Measurements from ENCODE around the gene MAN1A2. TPM values are rescaled to one million over a fixed set of nuclear protein-coding genes. Genes with fewer than 3 reads are reported as not detected.

MAN1A2 gene
- polyA plus RNA-seq, 3 donors, result 4.0 to 10.5 (median 7.2) TPM

DNA sequence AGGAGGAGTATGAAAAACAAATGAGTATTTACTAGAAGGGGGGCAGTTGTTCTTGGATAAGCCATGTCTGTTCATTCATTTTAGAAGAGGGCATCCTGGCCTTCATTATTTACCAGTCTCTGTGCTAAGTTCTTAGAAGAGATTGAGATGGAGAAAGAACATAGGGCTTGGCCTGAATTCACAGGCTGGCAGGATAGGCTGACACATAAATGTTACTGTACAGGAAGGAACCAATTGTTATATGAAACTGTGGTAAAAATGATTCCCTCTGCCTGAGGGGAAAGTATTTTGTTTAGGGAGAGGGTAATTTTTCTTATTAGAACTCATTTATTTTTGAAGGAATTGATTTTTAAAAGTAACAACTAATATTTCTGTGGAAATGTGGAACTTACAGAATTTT is 99.5 kb downstream of the MAN1A2 start:
- Histone ChIP-seq H4K20me1 (ENCODE audit: insufficient read depth, low read length) (no peaks in the 10 kb centered on the region), H3K36me3 (replicated peaks in 1 of 2; ENCODE audit: control insufficient read depth in 1 of 2, insufficient read depth in 2 of 2, low read length in 2 of 2) (peaks cover 13 to 57% of the 10 kb centered on the region in 2 donors), H3K79me2 (ENCODE audit: insufficient read depth, low read length) (no peaks in the 10 kb centered on the region), H3K4me2 (replicated peaks; ENCODE audit: extremely low read depth, low read length, poor library complexity, severe bottlenecking) (no peak overlapping the region), H3K9me3 (replicated peaks in 1 of 2; ENCODE audit: control insufficient read depth in 1 of 2, insufficient read depth in 1 of 2, low read length in 2 of 2) (no peaks in the 10 kb centered on the region), H3K4me1 (ENCODE audit: control insufficient read depth in 1 of 2, insufficient read depth in 2 of 2, low read length in 2 of 2) (no peaks in the 10 kb centered on the region), H3K9ac (ENCODE audit: insufficient read depth, low read length, poor library complexity, severe bottlenecking) (no peak overlapping the region), H2AFZ (ENCODE audit: insufficient read depth, low read depth, low read length, poor library complexity, severe bottlenecking) (no peak overlapping the region), H3K4me3 (replicated peaks in 1 of 3; ENCODE audit: low read depth in 2 of 3, low read length in 3 of 3) (no peak overlapping the region), H3K27me3 (ENCODE audit: control insufficient read depth in 2 of 2, insufficient read depth in 2 of 2, low read length in 2 of 2) (no peaks in the 10 kb centered on the region), H3K27ac (ENCODE audit: low read depth in 1 of 2, low read length in 2 of 2) (no peak overlapping the region)
- intact Hi-C loops (cut with micrococcal nuclease), result no loop called here
- no peak overlapping the region for H3K4me3 Mint-ChIP-seq
- no peaks in the 10 kb centered on the region for H3K4me1 Mint-ChIP-seq
- H3K27ac Mint-ChIP-seq, result no peak overlapping the region
- no peak for DNase-seq
- TF ChIP-seq CTCF (IDR thresholded peaks at IDR 0.05), result no peak
- H3K36me3 Mint-ChIP-seq, result peaks cover 41 to 46% of the 10 kb centered on the region in 2 donors
- H3K9me3 Mint-ChIP-seq, result peaks cover 2 to 5% (median 4%) of the 10 kb centered on the region in 7 donors
- H3K27me3 Mint-ChIP-seq (ENCODE audit: low read depth in 3 of 3), result no peaks in the 10 kb centered on the region

DNA sequence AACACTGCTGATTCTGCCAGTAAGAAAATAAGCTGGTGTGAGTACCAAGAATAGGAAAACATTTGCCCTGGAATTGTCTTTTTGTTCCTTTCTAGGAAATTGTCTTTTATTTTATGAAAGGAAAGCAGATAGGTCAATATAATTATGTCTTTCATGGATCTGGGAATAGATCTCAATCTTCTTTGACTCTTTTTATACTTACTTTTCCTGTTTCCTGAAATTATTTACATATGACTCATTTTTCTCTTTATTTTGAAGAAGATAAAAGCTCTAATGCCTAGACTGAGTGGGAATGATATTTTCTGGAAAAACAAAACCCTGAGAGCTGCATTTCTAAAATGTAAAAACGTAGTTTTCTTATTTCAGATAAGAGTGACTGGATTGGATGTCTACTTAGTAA is 100.1 kb downstream of the MAN1A2 start:
- Histone ChIP-seq H3K9ac (ENCODE audit: insufficient read depth, low read length, poor library complexity, severe bottlenecking) (no peak overlapping the region), H3K27me3 (ENCODE audit: control insufficient read depth in 2 of 2, insufficient read depth in 2 of 2, low read length in 2 of 2) (no peaks in the 10 kb centered on the region), H3K9me3 (replicated peaks in 1 of 2; ENCODE audit: control insufficient read depth in 1 of 2, insufficient read depth in 1 of 2, low read length in 2 of 2) (no peaks in the 10 kb centered on the region), H3K4me2 (replicated peaks; ENCODE audit: extremely low read depth, low read length, poor library complexity, severe bottlenecking) (no peak overlapping the region), H3K4me1 (ENCODE audit: control insufficient read depth in 1 of 2, insufficient read depth in 2 of 2, low read length in 2 of 2) (no peaks in the 10 kb centered on the region), H4K20me1 (ENCODE audit: insufficient read depth, low read length) (no peaks in the 10 kb centered on the region), H3K4me3 (replicated peaks in 1 of 3; ENCODE audit: low read depth in 2 of 3, low read length in 3 of 3) (no peak overlapping the region), H3K36me3 (replicated peaks in 1 of 2; ENCODE audit: control insufficient read depth in 1 of 2, insufficient read depth in 2 of 2, low read length in 2 of 2) (peaks cover 13 to 57% of the 10 kb centered on the region in 2 donors), H2AFZ (ENCODE audit: insufficient read depth, low read depth, low read length, poor library complexity, severe bottlenecking) (no peak overlapping the region), H3K27ac (ENCODE audit: low read depth in 1 of 2, low read length in 2 of 2) (no peak overlapping the region), H3K79me2 (ENCODE audit: insufficient read depth, low read length) (no peaks in the 10 kb centered on the region)
- no CpG with 5 or more reads among the region's 1 CpG for WGBS (ENCODE audit: insufficient coverage)
- no peak for DNase-seq
- no peaks in the 10 kb centered on the region for H3K27me3 Mint-ChIP-seq (ENCODE audit: low read depth in 3 of 3)
- H3K4me1 Mint-ChIP-seq, result no peaks in the 10 kb centered on the region
- no peak overlapping the region for H3K27ac Mint-ChIP-seq
- H3K36me3 Mint-ChIP-seq, result peaks cover 41 to 45% of the 10 kb centered on the region in 2 donors
- peaks cover 2 to 5% (median 4%) of the 10 kb centered on the region in 7 donors for H3K9me3 Mint-ChIP-seq
- H3K4me3 Mint-ChIP-seq, result no peak overlapping the region
- intact Hi-C loops (cut with micrococcal nuclease), result no loop called here
- no peak for TF ChIP-seq CTCF (IDR thresholded peaks at IDR 0.05)
